H9 (cell line): ENCODE data around the gene CA11. TPM values are rescaled to one million over a fixed set of nuclear protein-coding genes. Genes with fewer than 3 reads are reported as not detected.
"Not testable (repeated sequence)": the region's sequence is repeated elsewhere in the genome, so short reads cannot be mapped to it uniquely, and the experiment has no call there.

ENCODE experiments used
- DNase-seq: peaks from one replicate; pipeline ENCODE4 v3.0.0-alpha.2; 2017
- H2AFZ ChIP-seq: one replicate; pipeline ENCODE4 v1.6.1; 2013; ENCODE audit warnings: mild to moderate bottlenecking, low read length, control low read depth, moderate library complexity
- H2AK5ac ChIP-seq: 2 replicates; pipeline ENCODE4 v1.6.1; 2013; ENCODE audit warnings: low read length, control low read depth, mixed read lengths; ENCODE audit not compliant: insufficient read length
- H2BK120ac ChIP-seq: one replicate; pipeline ENCODE4 v1.6.1; 2013; ENCODE audit warnings: low read depth, mild to moderate bottlenecking, low read length, control low read depth, inconsistent platforms; ENCODE audit not compliant: poor library complexity, severe bottlenecking
- H2BK12ac ChIP-seq: 2 replicates; pipeline ENCODE4 v1.6.1; 2013; ENCODE audit warnings: low read length, control low read depth, mixed read lengths, low read depth; ENCODE audit not compliant: insufficient read length
- H2BK15ac ChIP-seq: 2 replicates; pipeline ENCODE4 v1.6.1; 2013; ENCODE audit warnings: low read depth, low read length, control low read depth
- H2BK20ac ChIP-seq: one replicate; pipeline ENCODE4 v1.6.1; 2013; ENCODE audit warnings: low read depth, mild to moderate bottlenecking, low read length, control low read depth, inconsistent platforms; ENCODE audit not compliant: poor library complexity, severe bottlenecking
- H2BK5ac ChIP-seq: 2 replicates; pipeline ENCODE4 v1.6.1; 2013; ENCODE audit warnings: low read length, control low read depth, mixed read lengths; ENCODE audit not compliant: insufficient read length
- H3K14ac ChIP-seq: 2 replicates; pipeline ENCODE4 v1.6.1; 2013; ENCODE audit warnings: low read length, control low read depth; ENCODE audit not compliant: insufficient read depth
- H3K18ac ChIP-seq: 2 replicates; pipeline ENCODE4 v1.6.1; 2013; ENCODE audit warnings: low read depth, mild to moderate bottlenecking, mixed read lengths, low read length, control low read depth; ENCODE audit not compliant: insufficient read length
- H3K23ac ChIP-seq: 2 replicates; pipeline ENCODE4 v1.6.1; 2013; ENCODE audit warnings: low read length, control low read depth, mixed read lengths, low read depth; ENCODE audit not compliant: insufficient read length
- H3K23me2 ChIP-seq: 2 replicates; pipeline ENCODE4 v1.6.1; 2013; ENCODE audit warnings: low read depth, mild to moderate bottlenecking, mixed read lengths, low read length, control low read depth; ENCODE audit not compliant: insufficient read length, poor library complexity, severe bottlenecking
- H3K27ac ChIP-seq: 2 replicates; pipeline ENCODE4 v1.5.1; 2013; ENCODE audit warnings: low read length, control low read depth, mixed read lengths, low read depth; ENCODE audit not compliant: insufficient read length
- H3K27me3 ChIP-seq: 2 replicates; pipeline ENCODE4 v1.6.1; 2013; ENCODE audit warnings: low read length, control low read depth, inconsistent platforms; ENCODE audit not compliant: insufficient read depth
- H3K4ac ChIP-seq: 2 replicates; pipeline ENCODE4 v1.6.1; 2013; ENCODE audit warnings: low read depth, mild to moderate bottlenecking, control low read depth, inconsistent platforms, low read length, moderate library complexity
- H3K4me1 ChIP-seq: 2 replicates; pipeline ENCODE4 v1.6.1; 2013; ENCODE audit warnings: low read length, control low read depth, inconsistent platforms; ENCODE audit not compliant: insufficient read depth
- H3K4me2 ChIP-seq: 2 replicates; pipeline ENCODE4 v1.6.1; 2013; ENCODE audit warnings: low read length, control low read depth, mixed read lengths; ENCODE audit not compliant: insufficient read length, insufficient read depth
- H3K56ac ChIP-seq: 2 replicates; pipeline ENCODE4 v1.6.1; 2013; ENCODE audit warnings: low read depth, mild to moderate bottlenecking, mixed read lengths, low read length, control low read depth; ENCODE audit not compliant: insufficient read length
- H3K79me1 ChIP-seq: 2 replicates; pipeline ENCODE4 v1.6.1; 2013; ENCODE audit warnings: low read depth, mild to moderate bottlenecking, moderate library complexity, low read length, control low read depth, inconsistent platforms; ENCODE audit not compliant: insufficient read depth, poor library complexity, severe bottlenecking
- H3K79me2 ChIP-seq: 2 replicates; pipeline ENCODE4 v1.6.1; 2013; ENCODE audit warnings: low read length, control low read depth, inconsistent platforms; ENCODE audit not compliant: insufficient read depth
- H3K9ac ChIP-seq: 2 replicates; pipeline ENCODE4 v1.6.1; 2013; ENCODE audit warnings: low read length, control low read depth, mixed read lengths; ENCODE audit not compliant: insufficient read length; ENCODE audit errors: extremely low read depth
- H3K9me3 ChIP-seq: one replicate; pipeline ENCODE4 v1.6.1; 2013; ENCODE audit warnings: low read depth, low read length, inconsistent platforms; ENCODE audit not compliant: control insufficient read depth
- H3T11ph ChIP-seq: one replicate; pipeline ENCODE4 v1.6.1; 2013; ENCODE audit warnings: mild to moderate bottlenecking, low read length, control low read depth, inconsistent platforms
- H4K20me1 ChIP-seq: one replicate; pipeline ENCODE4 v1.6.1; 2013; ENCODE audit not compliant: control insufficient read depth, insufficient read length, insufficient read depth
- H4K5ac ChIP-seq: 2 replicates; pipeline ENCODE4 v1.6.1; 2013; ENCODE audit warnings: low read depth, mild to moderate bottlenecking, mixed read lengths, low read length, control low read depth; ENCODE audit not compliant: insufficient read length
- H4K8ac ChIP-seq: replicated peaks from 2 replicates; pipeline ENCODE4 v1.6.1; 2013; ENCODE audit warnings: low read length, control low read depth, mixed read lengths, low read depth; ENCODE audit not compliant: insufficient read length
- H4K91ac ChIP-seq: 2 replicates; pipeline ENCODE4 v1.6.1; 2013; ENCODE audit warnings: low read depth, mild to moderate bottlenecking, moderate library complexity, mixed read lengths, low read length, control low read depth; ENCODE audit not compliant: insufficient read length
- H3K27ac Mint-ChIP-seq, 3 experiments: 2 replicates in 2 of 3; 3 replicates in 1 of 3; pipeline ENCODE4 v1.8.0; 2020 to 2021; ENCODE audit warnings: mixed read lengths in 3 of 3, mild to moderate bottlenecking in 1 of 3, moderate library complexity in 1 of 3
- H3K27me3 Mint-ChIP-seq: 2 replicates; pipeline ENCODE4 v1.8.0; 2021; ENCODE audit warnings: low read depth, mild to moderate bottlenecking, moderate library complexity, mixed read lengths
- H3K36me3 Mint-ChIP-seq, 3 experiments: 2 replicates in 2 of 3; 3 replicates in 1 of 3; pipeline ENCODE4 v1.8.0; 2020 to 2021; ENCODE audit warnings: low read depth in 3 of 3, mixed read lengths in 3 of 3; ENCODE audit not compliant: insufficient read depth in 1 of 3
- H3K4me1 Mint-ChIP-seq, 2 experiments: 2 replicates each; pipeline ENCODE4 v1.8.0; 2020; ENCODE audit warnings: mixed read lengths in 2 of 2
- H3K4me3 Mint-ChIP-seq, 2 experiments: 2 replicates in 1 of 2; 3 replicates in 1 of 2; pipeline ENCODE4 v1.8.0; 2020 to 2021; ENCODE audit warnings: mild to moderate bottlenecking in 2 of 2, mixed read lengths in 2 of 2, moderate library complexity in 1 of 2
- H3K9me3 Mint-ChIP-seq, 2 experiments: 2 replicates in 1 of 2; 3 replicates in 1 of 2; pipeline ENCODE4 v1.8.0; 2020; ENCODE audit warnings: mild to moderate bottlenecking in 2 of 2, mixed read lengths in 2 of 2, moderate library complexity in 1 of 2
- CTCF ChIP-seq: fragments of 200-600 bp; sonication (generic); conservative IDR thresholded peaks from 3 replicates; pipeline ENCODE4 v1.8.0; 2021; ENCODE audit warnings: antibody characterized with exemption, mild to moderate bottlenecking
- WGBS: extraction: QIAGEN DNeasy Blood & Tissue Kit; methylation state at CpG from one replicate; pipeline ENCODE4 v1.1.7; 2013; ENCODE audit warnings: missing lambda C conversion rate, low lambda C conversion rate, mixed read lengths; ENCODE audit not compliant: insufficient read length; ENCODE audit errors: extremely low coverage; 5-methylcytosine and 5-hydroxymethylcytosine counted together
- total RNA-seq: library from RNA; stranded (reverse); gene quantifications from 2 replicates; pipeline ENCODE4 v1.2.1, GENCODE V29; 2021

CA11 gene
- total RNA-seq, 1 experiment from 2014 or later: 107 TPM

- H3K4me1 Mint-ChIP-seq: peaks cover 24 to 44% of the 10 kb centered on the region in 2 experiments
Observed at GRCh38 chr19:48632692-48633147, 13.3 kb downstream of the CA11 start.

GRCh38 chr19:48632286-48632685 lies 13.7 kb downstream of the CA11 start:
- WGBS: no CpG with 5 or more reads among the region's 11 CpGs
- peaks cover 22 to 45% of the 10 kb centered on the region in 2 experiments for H3K4me1 Mint-ChIP-seq
- not testable (repeated sequence) for H4K5ac ChIP-seq, H4K8ac ChIP-seq, H3K9me3 Mint-ChIP-seq, H2BK120ac ChIP-seq, H2BK20ac ChIP-seq, H3K27ac Mint-ChIP-seq, H2AK5ac ChIP-seq, H3K18ac ChIP-seq, H4K91ac ChIP-seq, H3K79me1 ChIP-seq, H3K4me1 ChIP-seq, H3K27me3 ChIP-seq, H3K9ac ChIP-seq, H3K4ac ChIP-seq, H3K27ac ChIP-seq, H3K79me2 ChIP-seq, H3K27me3 Mint-ChIP-seq, H3K4me2 ChIP-seq, H3T11ph ChIP-seq, H3K14ac ChIP-seq, H2BK12ac ChIP-seq, H3K56ac ChIP-seq, H2BK5ac ChIP-seq, DNase-seq, H3K23ac ChIP-seq, H4K20me1 ChIP-seq, H2AFZ ChIP-seq, H3K9me3 ChIP-seq, H2BK15ac ChIP-seq
- peak overlapping the region in 1 of 2 experiments; percentile 29; a peak in 1 of 5 replicates for H3K4me3 Mint-ChIP-seq
- H3K23me2 ChIP-seq: peaks cover 32% of the 10 kb centered on the region
- peaks cover 3 to 21% (median 13%) of the 10 kb centered on the region in 3 experiments; a peak in 6 of 7 replicates for H3K36me3 Mint-ChIP-seq

More at GRCh38 chr19:48632692-48633147, 13.3 kb downstream of the CA11 start:
- Histone ChIP-seq H2BK20ac (no peak overlapping the region), H3K18ac (no peak overlapping the region), H3K56ac (no peak overlapping the region), H3K23ac (no peak overlapping the region), H4K20me1 (no peaks in the 10 kb centered on the region), H3K4me1 (peaks cover 7% of the 10 kb centered on the region; the same call in 1 of the 2 replicates), H3K79me2 (no peaks in the 10 kb centered on the region), H3K4me2 (no peak overlapping the region), H3K27ac (no peak overlapping the region), H2BK5ac (no peak overlapping the region), H4K8ac (no peak overlapping the region), H2BK120ac (no peak overlapping the region), H4K5ac (no peak overlapping the region), H2BK15ac (no peak overlapping the region), H3K23me2 (peaks cover 32% of the 10 kb centered on the region), H2AK5ac (no peak overlapping the region), H2BK12ac (no peak overlapping the region), H3K27me3 (no peaks in the 10 kb centered on the region; the same call in 1 of the 2 replicates), H3K79me1 (no peaks in the 10 kb centered on the region), H3T11ph (no peak overlapping the region), H3K9ac (no peak overlapping the region), H2AFZ (no peak overlapping the region), H3K14ac (no peak overlapping the region), H4K91ac (no peak overlapping the region), H3K9me3 (no peaks in the 10 kb centered on the region), H3K4ac (no peak overlapping the region)
- DNase-seq: no peak
- H3K36me3 Mint-ChIP-seq: peaks cover 3 to 21% (median 14%) of the 10 kb centered on the region in 3 experiments; a peak in 6 of 7 replicates
- H3K9me3 Mint-ChIP-seq: no peaks in the 10 kb centered on the region
- TF ChIP-seq CTCF: no peak
- no peak overlapping the region; a peak in 1 of 7 replicates for H3K27ac Mint-ChIP-seq
- H3K27me3 Mint-ChIP-seq: peaks cover 4% of the 10 kb centered on the region
- no peak overlapping the region; a peak in 1 of 5 replicates for H3K4me3 Mint-ChIP-seq
